Activated CD8-positive, alpha-beta memory T cell treated with anti-CD3 and anti-CD28 coated beads, Interleukin-2, amount 50 U/mL, for 1 hour (primary cell): Measurements from ENCODE around the gene WDSUB1.

ENCODE experiments used
- DNase-seq: peaks from one replicate; pipeline ENCODE4 v3.0.0-alpha.2; 2020; ENCODE audit errors: extremely low read depth

WDSUB1 gene

GRCh38 chr2:159225025-159226016 is 61.2 kb downstream of the WDSUB1 start:
- no peak for DNase-seq

- DNase-seq, result no peak
These were observed 62.3 kb downstream of the WDSUB1 start for GRCh38 chr2:159224061-159224813.

- DNase-seq, result no peak
These were observed 67.0 kb downstream of the WDSUB1 start for GRCh38 chr2:159219394-159219998.

DNA sequence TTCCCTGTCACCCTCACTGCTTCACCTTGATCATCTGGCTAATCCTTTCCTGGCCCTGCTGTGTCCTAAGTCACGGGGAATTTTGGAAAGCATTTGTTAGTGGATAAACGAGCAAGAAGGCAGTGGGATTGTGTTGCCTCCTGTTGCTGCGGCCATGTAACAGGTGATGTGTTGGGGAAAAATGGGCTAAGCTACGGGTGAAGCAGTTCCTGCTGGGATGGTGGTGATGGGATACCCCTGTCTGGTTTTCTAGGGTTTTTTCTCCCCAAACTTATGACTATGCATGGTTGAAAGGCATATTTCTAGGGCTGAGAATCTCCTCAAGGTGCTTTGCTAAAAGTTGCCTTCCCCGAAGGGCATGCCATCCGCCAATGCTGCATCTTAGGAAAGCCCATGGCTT is 68.1 kb downstream of the WDSUB1 start:
- DNase-seq, result no peak

DNA sequence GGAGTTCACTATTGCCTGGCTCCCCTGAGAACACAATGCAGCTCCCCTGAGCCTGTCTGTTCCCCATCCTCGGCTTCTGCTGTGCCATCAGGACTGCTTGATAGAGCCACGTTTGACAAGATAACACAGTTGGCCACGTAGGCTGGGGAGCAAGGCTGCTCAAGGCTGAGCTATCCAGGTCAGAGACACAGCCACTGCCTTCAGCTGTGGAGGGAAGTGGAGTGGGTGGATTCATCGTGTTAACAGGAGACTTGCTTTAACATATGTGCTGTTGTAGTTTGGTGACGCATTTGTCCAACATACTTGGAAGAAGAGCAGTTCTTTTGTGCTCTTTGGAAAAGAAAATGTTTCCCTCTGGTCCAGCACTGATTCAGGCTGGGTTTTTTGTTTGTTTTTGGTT is 68.8 kb downstream of the WDSUB1 start:
- DNase-seq, result no peak

DNA sequence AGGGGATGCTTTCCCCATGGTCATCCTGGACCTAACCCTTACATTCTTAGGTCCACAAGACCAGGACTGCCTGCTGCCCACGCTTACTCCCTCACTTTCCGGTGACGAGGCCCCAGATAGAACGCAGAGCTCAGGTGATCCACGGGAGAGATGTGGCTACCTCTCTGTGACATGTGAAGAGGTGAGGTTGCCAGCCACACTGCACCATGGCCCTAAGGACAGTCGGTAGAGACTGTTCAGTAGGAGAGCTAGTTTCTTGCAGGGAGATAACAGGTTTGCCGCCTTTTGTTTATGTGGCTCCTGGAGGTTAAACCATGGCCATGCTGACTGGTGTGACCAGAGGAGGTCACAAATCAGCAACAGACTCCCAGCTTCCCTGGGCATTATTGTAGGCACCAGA is 71.4 kb downstream of the WDSUB1 start:
- no peak for DNase-seq

DNA sequence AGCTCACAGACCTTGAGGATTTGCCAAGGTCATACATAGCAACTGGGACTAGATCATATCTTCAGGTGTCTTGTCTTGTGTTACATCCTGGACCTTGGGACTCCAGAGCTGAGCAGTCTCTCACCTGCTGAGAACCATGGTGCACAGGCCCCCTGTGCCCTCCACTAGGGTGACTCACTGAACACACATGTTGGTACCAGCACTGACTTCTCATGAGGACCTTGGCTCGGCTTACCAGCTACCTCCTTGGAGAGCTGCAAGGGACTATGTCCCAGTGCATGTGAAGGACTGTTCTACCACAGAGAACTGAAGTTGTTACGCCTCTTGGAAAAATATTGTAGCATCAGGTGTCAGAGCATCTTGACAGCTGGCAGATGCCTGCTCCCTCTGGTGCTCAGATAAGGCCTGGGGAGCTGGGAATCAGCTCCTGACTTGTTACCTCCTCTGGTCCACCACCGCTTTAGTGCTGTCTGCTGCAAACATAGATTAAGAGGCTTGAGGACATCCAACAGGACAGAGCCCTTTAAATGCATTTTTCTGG is 72.1 kb downstream of the WDSUB1 start:
- DNase-seq, result no peak

DNA sequence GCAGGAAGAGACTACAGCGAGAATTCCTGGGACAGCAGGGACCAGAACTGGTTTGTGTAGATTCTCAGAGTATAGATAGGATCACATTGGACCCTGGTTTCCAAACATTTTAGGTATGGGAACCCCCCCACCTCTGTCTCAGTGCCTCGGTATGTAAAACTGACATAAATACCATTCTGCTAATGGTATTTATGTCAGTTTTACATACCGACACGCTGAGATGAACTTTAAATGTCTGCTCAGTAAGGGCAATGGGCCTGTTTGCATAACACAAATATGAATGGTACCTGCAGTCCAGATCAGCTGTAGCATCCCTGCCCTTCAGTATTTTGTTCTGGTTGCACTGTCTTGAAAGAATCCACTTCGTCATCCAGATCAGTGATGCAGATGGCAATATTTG is 73.2 kb downstream of the WDSUB1 start:
- DNase-seq, result no peak

DNA sequence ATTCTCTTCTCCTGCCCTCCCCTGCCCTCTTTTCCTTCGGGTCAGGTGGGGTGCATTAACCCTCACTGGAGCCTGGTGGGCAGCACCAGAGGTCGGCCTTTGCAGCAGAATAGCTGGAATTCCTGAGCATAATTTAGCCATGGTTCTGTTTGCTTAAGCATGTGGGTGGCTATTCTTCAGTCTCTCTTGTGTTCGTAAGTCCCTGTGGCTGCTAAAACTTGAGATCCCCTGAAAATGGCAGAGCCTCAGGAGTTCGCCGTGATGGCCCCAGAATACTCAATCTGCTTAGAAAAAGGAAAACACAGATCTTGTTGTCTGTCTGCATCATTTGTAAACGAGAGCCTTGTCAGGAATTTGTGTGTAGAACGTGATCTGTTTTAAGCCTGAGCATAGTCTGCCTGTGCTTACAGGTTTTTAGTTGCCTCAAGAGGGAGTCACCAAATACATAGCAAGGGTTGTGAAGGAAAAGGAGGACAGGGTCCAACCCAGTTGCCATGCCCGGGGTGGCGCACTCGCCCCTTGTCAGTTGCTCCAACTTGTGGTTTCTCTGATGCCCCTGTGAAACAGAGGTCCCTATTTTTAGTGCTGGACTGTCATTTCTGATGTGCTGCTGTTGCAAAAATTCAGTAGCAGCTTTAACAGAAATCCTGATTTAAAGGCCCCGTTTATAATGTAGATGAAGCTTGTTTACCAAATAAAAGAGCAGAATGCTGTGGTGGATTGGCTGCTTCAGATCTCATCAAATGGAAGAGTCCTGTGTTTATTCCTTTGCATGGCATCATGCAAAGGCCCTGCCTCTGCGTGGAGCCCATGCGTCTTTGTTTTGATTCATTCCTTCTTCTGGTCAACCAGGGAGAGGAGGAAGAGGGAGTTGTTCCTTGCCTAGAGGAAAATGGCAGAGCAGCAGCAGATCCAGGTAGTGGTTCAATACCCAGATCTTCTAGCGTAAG is 74.8 kb downstream of the WDSUB1 start:
- DNase-seq, result no peak

DNA sequence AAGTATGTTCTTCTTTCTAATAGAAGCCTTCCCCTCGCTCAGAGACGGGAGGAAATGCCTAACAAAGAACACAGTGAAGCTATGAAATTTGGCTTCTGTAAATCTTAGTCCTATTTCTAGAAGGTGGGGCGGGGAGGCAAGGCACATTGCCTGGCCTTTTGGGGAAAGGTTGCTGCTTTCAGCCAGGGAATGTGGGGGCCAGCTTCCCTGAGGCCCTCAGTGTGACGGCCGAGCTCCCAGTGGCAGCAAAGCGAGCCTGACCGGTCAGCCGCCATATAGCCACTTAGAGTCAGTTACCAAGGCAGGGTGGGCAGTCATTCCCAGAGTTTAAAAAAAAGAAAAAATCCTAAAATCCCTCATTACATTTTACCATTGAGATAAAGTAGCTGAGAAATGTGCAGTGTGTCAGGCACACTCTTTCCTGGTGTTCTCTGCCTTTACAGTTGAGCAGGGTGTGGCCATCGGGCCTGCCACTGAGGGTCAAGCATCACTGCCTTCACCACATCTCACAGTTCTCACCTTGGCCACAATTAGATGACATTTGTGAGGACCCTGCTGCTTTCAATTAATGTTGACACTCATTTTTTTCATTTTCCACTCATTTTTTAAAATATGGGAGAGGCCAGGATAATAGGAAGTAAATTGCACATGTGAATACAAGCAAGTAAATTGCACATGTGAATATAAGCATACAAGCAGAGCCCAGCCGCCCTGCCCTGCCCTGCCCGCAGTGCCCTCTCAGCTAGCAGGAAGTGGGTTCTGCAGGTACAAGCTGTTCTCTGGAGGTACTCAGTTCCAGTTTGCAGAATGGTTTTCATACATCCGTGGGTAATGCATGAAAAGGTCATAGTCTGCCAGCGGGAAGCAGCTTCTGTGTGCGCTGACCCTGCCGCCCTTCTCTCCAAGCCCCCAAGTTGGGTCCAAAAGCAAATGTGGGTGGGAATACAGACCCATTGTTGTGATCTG is 76.9 kb downstream of the WDSUB1 start:
- no peak for DNase-seq

DNA sequence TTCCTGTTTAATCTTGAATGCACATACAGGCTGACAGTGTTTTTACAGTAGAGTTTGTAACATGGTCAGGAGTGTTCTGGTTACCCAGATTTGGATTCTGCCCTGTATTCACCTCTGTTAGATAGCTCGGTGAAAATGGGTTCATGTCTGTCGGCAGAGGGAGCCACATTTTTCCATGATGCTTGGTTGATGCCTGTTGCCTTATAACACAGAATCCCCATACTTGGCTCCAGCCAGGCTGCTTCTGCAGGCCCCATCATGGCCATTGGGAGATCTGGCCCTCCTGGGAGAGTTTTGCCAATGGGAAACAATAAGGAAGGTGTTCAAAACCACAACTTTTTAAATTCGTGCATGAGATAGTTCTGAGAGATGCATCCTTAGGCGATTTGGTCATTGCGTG is 78.1 kb downstream of the WDSUB1 start:
- DNase-seq, result no peak

DNA sequence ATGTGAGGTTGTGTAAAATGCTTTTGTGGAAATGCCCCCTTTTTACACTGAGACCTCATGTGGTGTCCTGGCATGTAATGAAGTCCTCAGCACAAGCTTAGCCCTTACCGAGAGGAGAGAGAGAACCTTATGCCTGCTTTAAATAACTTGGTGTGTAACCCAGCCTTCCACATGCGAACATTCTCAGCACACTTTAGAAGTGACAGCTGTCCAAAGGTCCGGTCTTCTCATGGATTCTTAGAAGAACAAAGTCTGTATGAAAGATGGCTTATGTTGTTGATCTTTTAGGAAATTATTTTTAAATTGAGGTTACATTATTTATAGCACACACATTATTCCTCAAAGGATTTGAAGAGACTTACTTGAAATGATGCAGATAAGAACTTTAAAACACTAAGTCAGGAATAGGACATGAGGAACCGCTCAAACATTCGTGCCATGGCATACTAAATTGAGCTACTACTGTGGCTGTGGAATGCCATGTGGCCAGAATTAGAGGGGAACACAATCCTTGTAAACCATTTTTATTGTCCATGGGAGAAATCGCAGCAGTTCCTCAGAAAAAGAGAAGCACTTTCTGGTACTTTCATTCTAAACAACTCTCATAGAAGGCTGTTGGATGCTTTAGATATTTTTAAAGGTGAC is 79.6 kb downstream of the WDSUB1 start:
- DNase-seq, result no peak

DNA sequence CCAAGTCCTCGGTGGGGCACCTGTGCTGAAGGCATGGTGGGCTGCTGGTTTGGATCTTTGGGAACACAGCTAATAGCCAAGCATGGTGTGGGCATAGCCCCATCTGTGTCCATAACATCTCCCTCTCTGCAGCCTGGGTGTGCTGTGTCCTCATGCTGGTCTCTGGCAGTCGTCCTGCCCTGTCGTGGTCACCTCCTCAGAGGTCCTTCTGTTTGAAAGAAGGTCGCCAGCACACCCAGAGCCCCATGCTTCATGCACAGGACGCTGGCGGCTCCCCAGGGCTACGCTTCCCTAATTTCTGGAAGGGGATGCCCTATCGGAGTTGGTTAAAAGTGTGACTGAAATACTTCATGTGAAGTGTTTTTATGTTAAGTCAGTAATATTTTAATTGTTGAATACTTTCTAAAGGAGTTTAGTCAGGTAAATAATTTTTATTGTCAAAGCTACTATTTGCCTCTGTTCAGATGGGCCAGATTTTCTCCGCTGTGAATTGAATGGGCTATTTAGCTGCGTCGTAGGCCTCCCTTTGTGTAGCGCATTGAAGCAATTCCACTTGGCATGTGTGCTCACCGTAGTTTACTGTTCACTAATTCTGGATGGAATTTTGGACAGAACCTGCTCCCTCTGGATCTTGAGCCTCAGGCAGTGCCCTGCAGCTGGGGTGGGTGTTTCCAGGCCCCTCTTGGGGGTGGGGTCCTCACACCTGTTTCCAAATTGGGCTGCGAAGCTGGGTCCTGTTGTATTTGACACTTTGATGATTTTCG is 81.9 kb downstream of the WDSUB1 start:
- no peak for DNase-seq

GRCh38 chr2:159202568-159203071 is 83.9 kb downstream of the WDSUB1 start:
- no peak for DNase-seq

DNA sequence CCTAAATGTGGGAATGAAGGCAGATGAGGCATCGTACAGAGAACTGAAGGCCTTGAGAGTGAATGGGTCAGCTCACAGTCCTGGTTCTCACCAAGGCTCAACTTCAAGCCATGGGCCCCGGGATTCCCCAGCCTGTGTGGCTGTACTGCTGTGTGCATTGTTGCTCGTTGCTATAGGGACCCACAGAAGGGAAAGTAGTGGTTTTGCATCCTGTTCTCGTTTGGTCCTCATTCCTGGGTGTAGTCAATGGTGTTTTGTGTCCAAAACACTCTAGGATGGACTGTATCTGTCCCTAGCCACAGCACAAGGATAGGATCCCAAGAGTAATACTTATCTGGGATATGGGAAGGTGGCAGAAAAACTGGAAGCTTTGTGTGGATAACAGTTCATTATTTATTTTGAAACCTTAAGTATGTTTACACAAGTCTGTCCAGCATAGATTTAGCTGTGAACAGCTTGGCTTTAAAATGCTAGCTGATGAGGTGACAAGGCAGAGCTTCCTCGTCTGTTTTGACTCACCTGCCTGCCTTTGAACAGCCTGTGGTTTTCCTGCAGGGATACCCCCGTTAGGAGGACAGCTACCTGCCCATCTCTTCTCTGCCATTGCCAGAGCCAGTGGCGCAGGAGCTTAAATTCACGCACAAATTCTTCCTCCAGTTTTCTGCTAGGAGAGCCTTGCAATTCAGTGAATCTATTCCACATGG is 85.0 kb downstream of the WDSUB1 start:
- DNase-seq, result no peak

DNA sequence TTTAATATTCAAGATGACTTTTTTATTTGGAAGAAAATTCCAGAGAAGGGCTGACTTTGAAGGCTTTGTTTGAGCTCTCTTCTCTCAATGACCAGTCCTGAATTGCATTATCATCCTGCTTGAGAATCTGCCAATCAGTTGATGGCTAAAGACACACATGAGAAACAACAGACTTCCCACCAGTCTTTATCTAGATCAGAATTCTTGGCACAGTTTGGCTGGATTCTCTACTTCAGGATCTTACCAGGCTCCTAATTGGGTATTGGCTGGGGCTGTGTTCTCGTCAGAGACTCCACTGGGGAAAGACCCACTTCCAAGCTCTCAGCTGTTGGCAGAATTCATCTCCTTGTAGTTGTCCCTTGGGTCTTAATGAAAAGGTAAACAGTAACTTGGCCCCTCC is 86.0 kb downstream of the WDSUB1 start:
- no peak for DNase-seq

DNA sequence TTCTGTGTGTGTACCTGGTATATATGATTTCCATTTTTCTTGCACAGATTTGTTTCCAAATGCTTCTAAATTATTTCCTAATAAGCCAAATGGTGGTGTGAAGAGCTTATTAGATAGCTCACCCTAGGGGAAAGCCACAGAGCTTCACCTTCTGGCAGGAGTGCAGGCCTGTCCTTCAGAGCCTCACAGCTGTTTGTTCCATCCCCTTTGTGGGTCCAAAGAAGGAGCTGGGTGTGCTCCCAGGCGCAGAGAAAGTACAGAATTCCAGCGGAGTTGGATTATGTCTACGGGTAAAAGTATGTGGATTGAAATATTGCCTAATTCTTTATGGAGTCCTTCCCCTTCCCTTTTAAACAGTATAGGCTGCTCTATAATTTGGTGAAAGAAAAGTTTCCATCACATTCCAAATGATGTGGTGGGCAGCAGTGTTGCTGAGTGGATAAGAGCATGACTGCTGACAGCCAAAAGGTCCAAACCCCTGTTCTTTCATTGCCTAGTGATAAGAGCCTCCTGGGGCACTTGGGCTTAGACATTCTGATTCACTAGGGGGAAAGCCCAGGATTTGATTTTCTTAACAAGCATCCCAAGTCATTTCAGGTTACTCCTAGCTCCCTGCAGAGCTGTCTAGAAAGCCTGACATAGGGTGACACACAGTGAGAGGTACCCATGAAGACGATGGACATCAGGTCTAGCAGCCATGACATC is 86.6 kb downstream of the WDSUB1 start:
- DNase-seq, result no peak
